GM12872 (cell line): ENCODE data around the gene MORC2.

ENCODE experiments used
- CTCF ChIP-seq: IDR thresholded peaks from 3 replicates; pipeline ENCODE4 v1.5.1; 2011; ENCODE audit warnings: low read depth, mild to moderate bottlenecking, low read length, moderate library complexity; ENCODE audit not compliant: insufficient read depth

MORC2 gene

GRCh38 chr22:30970356-30970746 lies 1.8 kb upstream of the MORC2 start:
- no peak for TF ChIP-seq CTCF

DNA sequence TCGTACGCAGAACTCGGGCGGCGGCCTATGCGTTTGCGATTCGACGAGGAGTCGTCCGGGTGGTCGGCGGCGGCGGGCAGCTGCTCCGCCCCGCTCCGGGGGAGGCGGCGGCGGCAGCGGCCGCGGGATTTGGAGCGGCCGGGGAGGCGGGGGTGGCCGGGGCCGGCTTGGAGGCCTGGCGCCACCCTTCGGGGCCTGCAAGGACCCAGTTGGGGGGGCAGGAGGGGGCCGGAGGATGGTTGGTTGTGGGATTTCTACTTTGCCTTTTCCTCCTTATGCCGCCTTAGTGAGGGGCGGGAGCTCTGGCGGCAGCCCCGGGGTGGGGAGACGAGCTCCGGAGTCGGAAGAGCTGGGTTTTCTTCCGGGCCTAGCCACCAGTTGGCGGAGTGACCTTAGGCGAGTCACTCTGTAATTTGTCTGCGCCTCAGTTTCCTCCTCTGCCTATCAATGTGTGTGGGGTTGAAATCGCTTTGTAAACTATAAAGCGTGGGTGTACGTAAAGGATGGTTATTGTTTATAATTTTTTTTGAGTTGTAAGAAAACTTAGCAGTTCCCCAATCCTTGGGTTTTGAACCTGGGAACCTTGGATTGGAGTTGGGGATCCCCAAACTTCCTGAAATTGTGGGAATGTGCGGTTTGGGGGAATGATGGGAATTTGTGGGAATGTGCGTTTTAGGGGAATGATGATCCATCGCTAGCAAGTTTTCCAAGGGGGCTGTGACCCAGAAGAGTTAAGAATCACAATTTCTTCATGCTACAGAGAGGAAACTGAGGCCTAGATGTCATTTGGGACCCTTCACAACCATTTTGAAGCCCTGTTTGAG lies 1.2 kb upstream of the MORC2 start:
- no peak for TF ChIP-seq CTCF

GRCh38 chr22:30968924-30969531 lies 454 bp upstream of the MORC2 start, which contains the start of gene TUG1:
Gene TUG1, plus strand, starts transcription at chr22:30969265.
- TF ChIP-seq CTCF, result no peak

- no peak for TF ChIP-seq CTCF
Observed at GRCh38 chr22:30964858-30965257, 3.7 kb downstream of the MORC2 start.

DNA sequence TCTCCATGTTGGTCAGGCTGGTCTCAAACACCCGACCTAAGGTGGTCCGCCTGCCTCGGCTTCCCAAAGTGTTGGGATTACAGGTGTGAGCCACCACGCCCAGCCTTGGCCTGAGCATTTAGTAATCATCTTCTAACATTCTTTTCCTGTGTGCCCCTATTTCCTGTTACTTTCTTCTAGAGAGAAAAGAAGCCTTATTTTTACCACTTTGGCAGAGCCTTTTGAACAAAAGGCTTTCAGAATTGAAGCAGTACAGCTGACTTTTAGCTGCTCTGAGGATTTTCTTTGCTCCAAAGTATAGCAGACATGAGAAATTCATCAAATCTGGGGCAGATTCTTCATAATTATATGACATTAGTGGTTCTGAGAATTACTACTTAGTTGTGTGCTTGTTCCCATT lies 13.4 kb downstream of the MORC2 start:
- no peak for TF ChIP-seq CTCF

- no peak for TF ChIP-seq CTCF
Observed at GRCh38 chr22:30953206-30953605, 15.4 kb downstream of the MORC2 start.

DNA sequence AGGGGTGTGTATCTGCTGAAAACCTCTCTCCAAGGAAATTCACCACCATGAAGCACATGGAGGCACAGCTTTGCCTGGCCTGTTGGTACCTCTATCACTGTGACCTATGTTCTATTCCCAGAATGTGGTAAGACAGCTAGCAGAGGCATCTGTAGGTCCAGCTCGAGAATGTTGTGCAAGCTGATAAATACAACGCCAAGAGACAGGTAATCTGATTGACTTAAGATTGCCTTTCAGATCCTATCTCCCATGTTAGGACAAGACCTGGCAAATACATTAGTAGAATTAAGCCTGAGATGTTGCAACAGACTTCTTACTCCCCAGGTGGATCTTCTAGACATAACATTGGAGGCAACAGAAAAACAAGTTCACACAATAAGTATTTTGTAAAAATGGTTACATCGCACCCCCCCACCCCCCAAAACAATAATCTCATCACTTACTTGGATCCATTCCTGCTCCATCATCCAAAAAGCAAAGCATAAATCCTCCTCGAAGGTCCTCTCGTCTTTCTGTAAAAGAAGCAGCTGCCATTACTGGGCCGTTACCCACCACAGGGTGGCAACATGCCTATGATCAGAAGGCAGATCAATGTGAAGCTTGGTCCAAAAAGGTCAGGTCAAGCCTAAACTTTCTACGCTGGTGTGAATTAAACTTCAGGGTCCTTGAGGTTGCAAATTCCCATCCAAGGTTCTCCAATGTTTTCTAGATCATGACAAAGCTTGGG lies 18.5 kb downstream of the MORC2 start:
- no peak for TF ChIP-seq CTCF
